ENCODE measurements around the gene SMURF2. TPM values are rescaled to one million over a fixed set of nuclear protein-coding genes. Genes with fewer than 3 reads are reported as not detected.

The SMURF2 gene
- total and polyA plus RNA-seq, 9 of the 15 experiments (the other 6 are each of a cell fraction or from before 2014, with no cell fraction given): 3.8 to 22.0 (median 14.8) TPM

DNA sequence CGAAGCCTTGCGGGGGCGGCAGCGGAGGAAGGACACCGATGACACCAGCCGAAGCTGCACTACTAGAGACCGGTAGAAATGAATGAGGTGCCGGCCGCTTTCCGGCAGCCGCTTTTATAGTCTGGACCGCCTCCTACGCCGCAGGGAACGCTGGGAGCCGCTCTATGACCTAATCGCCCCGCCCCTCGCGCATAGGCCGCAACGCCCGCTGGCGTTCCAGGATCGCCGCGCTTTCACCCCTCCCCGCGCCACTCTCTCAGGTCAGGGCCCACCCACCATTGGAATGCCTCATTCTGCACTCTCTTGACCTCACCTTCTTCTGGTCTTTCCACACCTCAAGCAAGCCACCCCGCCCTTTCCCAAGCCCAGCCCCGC is 155.9 kb downstream of the SMURF2 start, which contains the start of gene DDX5 (continued):
- TF ChIP-seq ATF4 (CRISPR knock-in tag; IDR thresholded peaks at IDR 0.05) (no peak), ZNF551 (CRISPR knock-in tag; IDR thresholded peaks at IDR 0.05) (no peak), LCOR (CRISPR knock-in tag; IDR thresholded peaks at IDR 0.05) (no peak; the same call in none of the 2 replicates), CBFA2T3 (IDR thresholded peaks at IDR 0.05) (no peak), ZBTB11 (CRISPR knock-in tag; IDR thresholded peaks at IDR 0.05) (no peak), PRPF4 (IDR thresholded peaks at IDR 0.05; ENCODE audit: insufficient read depth, low read depth, low read length, poor library complexity, severe bottlenecking) (peak; percentile 99), ZNF395 (CRISPR knock-in tag; IDR thresholded peaks at IDR 0.05) (peak; percentile 85), HNRNPH1 (optimal IDR thresholded peaks at IDR 0.05; ENCODE audit: low read depth, low read length) (no peak), ZNF354B (CRISPR knock-in tag; IDR thresholded peaks at IDR 0.05) (no peak), KDM4B (IDR thresholded peaks at IDR 0.05; ENCODE audit: borderline replicate concordance in 2 of 2, low read depth in 1 of 2) (no peak), MAFK (IDR thresholded peaks at IDR 0.05; ENCODE audit: low read length) (no peak), EHMT2 (IDR thresholded peaks at IDR 0.05) (no peak), TRIM24 (IDR thresholded peaks at IDR 0.05) (no peak), BRCA1 (IDR thresholded peaks at IDR 0.05) (no peak), BRCA1 (CRISPR knock-in tag; IDR thresholded peaks at IDR 0.05) (no peak), POLR2AphosphoS2 (IDR thresholded peaks at IDR 0.05; ENCODE audit: low read length) (no peak; the same call in 1 of the 2 replicates), ZBTB1 (CRISPR knock-in tag; IDR thresholded peaks at IDR 0.05; ENCODE audit: borderline replicate concordance, low read depth) (peak; percentile 93)
- TF ChIP-seq, protein P1, sequence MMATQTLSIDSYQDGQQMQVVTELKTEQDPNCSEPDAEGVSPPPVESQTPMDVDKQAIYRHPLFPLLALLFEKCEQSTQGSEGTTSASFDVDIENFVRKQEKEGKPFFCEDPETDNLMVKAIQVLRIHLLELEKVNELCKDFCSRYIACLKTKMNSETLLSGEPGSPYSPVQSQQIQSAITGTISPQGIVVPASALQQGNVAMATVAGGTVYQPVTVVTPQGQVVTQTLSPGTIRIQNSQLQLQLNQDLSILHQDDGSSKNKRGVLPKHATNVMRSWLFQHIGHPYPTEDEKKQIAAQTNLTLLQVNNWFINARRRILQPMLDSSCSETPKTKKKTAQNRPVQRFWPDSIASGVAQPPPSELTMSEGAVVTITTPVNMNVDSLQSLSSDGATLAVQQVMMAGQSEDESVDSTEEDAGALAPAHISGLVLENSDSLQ (IDR thresholded peaks at IDR 0.05): no peak
- TF ChIP-seq, protein P2, sequence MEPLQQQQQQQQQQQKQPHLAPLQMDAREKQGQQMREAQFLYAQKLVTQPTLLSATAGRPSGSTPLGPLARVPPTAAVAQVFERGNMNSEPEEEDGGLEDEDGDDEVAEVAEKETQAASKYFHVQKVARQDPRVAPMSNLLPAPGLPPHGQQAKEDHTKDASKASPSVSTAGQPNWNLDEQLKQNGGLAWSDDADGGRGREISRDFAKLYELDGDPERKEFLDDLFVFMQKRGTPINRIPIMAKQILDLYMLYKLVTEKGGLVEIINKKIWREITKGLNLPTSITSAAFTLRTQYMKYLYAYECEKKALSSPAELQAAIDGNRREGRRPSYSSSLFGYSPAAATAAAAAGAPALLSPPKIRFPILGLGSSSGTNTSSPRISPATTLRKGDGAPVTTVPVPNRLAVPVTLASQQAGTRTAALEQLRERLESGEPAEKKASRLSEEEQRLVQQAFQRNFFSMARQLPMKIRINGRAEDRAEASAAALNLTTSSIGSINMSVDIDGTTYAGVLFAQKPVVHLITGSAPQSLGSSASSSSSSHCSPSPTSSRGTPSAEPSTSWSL (CRISPR knock-in tag; IDR thresholded peaks at IDR 0.05; ENCODE audit: borderline replicate concordance): no peak

Measured in K562 (cell line).